GM19467 (cell line): ENCODE data around the gene CLDN18.

Experiments used
- ATAC-seq: cut with Tn5 transposase; IDR thresholded peaks from one replicate; pipeline ENCODE4 v1.9.1; 2021; ENCODE audit warnings: mild to moderate bottlenecking, moderate library complexity; ENCODE audit not compliant: unreplicated experiment

The CLDN18 gene

DNA sequence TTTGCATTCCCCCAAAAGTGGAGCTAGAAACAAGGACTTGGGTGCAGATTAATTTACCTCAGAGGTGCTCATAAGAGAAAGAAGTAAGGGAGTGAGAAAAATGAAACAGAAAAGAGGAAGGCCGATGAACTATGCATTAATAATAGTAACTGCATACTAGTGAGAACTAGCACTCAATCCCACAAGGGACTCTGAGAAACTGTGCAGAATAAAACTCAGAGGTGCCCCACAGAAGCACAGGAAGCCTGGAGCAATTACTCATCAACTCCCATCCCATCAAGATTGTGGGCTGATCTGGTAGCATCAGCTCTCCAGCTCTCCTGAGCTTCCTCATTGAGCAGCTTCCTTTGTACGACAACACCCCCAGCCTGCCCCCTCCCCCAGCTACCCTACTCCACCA, 50.8 kb downstream of the CLDN18 start:
- ATAC-seq, result no peak

DNA sequence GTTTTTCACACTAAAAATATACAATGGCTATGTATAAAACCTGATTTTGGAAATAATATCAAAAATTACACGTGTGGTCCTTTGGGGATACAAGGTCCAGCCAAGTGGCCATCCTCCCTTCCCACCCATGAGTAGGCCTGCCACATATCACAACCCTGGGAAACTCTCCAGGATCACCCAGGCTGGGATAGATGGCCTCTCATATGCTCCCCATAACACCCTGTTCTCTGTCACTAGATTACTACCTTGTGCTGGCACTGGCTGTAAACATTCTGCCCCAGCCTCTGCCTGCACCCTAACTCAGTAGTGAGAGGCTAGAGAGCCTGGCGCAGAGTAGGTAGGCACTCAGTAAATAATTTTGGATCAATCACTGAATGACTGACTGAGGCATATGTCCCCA, 52.1 kb downstream of the CLDN18 start:
- no peak for ATAC-seq

DNA sequence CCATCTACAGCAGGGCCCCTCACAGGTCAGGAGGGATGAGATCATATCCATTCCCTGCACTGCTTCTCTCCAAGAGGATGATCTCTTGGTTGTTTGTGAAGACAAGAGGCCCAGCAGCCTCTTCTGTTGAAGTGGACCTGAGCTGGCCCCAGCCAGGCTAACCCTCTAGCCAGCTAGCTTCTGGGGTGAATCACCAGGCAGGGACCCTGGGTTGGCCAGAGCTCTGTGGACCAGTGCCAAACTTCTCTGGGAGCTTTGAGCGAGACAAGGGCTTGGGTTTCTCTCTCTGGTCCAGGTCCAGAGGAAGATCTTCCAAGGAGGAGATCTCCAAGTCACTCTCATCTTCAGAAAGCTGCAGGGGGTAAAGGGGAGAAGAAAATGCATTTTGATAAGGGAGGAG, 52.7 kb downstream of the CLDN18 start:
- ATAC-seq, result no peak

DNA sequence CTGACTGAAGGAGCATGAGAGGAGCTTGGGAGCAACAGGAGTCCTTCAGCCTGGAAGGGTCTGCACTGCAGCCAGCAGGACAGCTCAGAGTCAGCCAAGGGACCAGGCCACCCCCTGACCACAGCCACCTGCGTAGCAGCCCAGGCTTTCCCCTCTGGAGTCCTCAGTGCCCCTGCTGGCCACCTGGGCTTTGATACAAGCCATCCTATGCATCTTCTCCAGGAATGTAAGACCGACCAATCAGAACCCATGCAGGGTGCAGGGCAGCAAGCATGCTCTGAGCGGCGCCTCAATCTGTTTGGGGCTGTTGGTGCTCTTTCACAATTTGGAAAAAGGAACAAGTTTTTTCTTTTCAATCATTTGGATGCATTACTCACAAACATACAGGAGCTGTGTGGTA, 53.5 kb downstream of the CLDN18 start:
- ATAC-seq, result no peak

DNA sequence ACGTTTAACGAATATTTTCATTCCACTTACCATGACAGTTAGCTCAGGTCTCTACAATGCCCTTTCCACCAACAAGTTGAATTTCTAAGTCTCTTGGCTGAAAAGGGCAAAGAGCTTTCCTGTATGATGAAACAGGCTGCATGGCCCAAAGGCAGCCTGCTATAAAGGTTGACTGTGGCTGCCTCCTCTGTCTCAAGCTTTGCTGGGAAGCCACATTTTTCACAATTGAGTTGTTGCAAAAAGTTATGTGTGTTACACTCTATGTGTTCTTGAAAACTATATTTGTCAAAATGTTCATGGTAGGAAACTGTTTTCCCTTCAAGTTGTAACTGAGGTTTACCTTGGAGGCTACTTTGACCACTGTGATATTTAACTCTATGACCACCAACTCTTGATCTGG, 56.0 kb downstream of the CLDN18 start:
- ATAC-seq, result peak; percentile 12

DNA sequence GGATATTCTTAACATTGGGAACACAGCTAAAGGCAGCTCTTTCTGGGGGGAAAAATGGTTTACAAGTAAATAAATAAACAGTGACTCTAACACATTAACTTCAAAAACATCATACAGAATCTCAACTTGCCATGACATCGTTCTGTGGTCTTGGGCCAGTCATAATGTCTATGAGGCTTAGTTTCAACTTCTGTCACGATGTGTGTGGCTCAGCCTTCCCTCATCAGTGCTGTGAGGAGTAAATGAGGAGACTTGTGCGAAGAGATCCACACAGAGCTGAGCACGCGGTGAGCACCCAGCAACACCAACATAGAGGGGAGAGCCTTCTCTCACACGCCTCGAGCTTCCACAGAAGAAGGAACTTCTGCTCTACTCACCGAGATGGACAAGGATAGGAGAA, 56.4 kb downstream of the CLDN18 start:
- ATAC-seq, result peak; percentile 85

DNA sequence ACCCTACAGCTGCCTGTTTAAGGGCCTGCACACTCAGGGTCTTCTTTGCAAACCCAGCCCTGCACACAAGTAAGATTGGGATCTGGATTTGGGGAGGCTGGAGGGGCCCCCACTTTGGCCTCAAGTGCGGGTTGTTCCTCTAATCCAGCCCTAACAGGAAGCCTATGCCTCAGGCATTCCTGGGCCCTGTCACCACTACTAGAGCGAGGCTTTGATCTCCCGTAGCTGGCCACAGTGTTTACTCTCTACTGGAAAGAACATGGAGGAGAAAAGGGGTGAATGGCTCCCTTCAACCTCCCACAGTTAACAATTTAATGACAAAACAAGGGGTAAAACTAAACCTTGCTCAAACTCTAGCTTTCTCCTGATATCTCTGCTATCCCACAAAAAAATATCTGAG, 57.0 kb downstream of the CLDN18 start:
- ATAC-seq, result no peak

DNA sequence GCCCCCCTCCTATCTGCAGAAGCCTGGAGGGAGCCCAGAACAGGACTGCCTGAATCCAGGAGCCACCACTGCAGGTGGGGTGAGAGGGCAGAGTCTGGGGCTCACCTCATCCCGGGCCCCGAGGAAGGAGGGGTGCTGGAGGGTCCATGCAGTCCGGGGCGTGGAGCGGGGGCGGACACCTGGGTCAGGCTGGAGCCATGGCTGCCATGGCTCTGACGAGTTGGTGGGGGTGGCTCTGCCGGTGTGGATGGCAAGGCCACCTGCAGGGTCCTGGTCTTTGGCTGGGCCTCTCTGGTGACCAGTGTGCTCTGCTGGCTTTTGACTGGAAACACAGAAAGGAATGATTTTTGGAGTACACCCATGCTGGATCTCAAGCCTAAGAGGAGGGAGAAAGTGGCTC, 58.1 kb downstream of the CLDN18 start:
- no peak for ATAC-seq

DNA sequence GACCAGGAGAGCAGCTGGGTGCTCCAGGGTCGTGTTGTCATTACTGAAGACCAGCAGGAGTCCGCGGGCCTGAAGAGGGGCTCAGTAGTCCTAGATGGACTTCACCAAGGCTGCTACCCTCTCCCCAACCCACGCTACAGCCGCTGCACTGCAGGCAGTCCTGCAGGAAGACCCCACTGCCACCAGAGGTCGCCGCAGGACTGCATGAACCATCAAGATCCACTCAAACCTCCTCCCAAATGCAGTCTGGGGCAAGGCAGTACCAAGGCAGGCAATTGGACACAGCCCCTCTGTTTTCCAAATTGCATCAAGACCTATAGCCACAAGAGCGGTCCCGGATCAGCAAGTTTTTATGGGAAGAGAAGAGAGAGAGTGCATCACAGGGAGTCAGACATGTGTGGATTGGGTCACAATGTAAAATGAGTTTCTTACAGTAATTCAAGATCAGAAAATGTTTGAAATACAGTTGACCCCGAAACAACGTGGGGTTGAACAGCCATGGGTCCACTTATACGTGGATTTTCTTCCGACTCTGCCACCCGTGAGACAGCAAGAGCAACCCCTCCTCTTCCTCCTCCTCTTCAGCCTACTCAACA, 58.7 kb downstream of the CLDN18 start:
- peak; percentile 62 for ATAC-seq

DNA sequence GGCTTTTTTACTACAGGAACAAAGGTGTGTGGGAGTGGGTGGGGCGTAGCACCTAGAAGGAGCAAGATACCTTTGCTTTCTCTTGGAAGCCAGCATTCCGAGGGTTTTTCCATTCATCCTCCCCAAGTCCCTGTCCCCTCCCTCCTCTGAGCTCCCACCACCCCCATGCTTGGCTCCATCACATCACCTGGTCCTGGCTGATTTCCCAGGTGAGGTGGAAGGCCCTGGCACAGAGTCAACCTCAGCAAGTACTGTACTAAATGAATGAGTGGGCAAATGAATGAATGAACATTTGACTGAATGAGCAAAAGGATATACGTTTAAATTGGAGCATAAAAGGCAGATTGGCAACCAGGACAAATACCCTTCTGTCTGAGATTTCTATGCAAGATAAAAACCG, 60.0 kb downstream of the CLDN18 start:
- no peak for ATAC-seq

DNA sequence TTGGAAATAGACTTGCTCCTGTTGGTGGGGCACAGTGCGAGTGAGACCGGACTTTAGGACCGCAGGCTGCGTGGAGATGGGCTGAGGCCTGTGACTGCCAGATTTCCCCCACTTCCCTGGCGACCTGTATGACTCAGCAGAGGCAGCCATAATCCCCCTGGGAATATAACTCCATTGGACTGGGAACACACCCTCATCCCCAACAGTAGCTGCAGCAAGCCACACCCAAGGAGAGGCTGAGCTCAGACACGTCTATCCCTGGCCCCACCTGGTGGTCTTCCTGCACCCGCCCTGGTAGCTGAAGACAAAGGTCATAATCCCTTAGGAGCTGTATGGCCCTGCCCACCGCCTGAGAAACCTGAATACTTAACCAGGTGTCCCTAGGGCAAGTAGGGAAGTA, 62.8 kb downstream of the CLDN18 start:
- no peak for ATAC-seq

DNA sequence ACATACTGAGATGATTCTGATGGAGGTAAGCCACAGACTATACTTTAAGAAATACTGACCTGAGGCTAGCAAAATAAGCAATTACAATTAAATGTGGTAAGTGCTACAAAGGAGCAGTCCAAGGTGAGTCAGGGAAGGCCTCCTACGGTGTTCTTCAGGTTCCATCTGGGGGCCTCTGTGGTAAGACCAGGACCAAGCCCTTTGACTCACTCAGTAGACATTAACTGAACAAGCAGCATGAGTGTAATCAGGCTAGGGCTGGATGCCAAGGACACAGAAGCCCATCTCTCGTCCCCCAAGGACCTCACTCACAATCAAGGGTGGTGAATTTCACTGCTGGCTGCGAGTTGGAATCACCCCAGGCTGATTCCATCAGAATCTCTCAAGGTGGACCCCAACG, 68.1 kb downstream of the CLDN18 start:
- ATAC-seq, result no peak

DNA sequence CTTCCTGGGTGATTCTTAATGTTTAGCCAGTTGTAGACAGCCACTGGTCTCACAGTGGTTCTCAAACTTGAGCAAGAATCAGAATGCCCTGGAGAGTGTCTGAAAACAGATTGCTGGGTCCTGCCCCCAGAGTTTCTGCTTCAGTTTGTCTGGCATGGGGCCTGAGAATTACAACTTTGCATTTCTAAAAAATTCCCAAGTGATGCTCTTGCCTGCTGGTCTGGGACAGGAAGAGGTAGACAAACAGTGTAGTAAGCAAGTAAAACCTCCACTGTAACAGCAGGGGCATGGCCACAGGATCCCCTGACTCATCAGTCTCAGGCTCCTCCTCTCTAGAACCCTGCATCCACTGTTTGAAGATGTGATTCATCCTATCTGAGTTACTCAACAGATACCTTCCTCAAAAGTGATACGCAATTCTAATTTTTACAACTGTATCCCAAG, 69.0 kb downstream of the CLDN18 start:
- ATAC-seq, result no peak

DNA sequence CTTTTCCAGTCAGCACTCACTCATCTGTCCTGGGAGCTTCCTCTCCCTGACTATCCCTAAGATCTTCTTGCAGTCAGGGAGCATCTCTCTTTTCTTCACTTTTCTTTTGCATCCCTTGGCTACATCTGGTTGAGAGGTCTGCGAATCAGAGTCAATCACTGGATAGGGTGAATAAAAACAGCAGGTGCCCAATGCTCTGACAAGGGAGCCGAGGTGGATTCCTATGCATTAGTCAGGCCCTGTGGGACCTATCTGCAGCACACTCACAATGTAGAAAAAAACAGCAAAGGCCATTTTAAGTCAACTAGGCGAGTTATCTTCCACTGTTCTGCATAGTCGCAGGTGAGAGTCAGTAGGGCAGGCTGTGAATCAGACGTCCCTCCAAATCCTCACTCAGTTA, 69.9 kb downstream of the CLDN18 start:
- no peak for ATAC-seq

DNA sequence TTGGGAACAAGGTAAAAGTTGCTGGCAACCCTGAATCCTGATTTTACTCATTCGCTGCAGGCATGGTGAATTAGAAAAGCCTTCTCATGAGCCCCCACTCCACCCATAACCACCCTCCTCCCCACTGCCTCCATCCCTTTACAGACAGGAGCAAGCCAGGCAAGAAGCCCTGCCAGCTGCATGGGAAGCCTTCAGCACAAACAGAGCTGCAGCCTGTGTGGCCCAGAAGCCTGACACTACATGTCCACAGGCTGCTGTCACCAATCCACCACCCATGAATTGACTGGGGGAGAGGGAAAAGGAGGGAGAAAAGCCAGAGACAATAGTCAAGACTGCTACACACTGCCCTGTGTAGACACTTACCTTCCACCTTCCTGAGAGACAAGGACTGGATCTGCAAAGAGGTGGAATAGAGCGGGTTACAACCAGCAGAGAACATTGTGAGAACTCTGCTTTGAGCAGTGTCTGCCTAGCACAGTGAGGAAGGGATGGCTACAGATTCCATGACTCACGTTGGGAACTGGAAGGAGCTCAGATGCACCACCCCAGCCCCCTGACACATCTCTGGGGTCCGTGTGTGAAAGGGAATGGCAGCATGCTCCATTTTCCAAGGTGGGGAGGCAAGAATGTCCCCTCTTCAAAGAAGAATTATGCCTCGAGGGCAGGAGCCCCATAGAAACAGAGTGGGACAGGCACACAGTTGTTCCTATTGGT, 71.6 kb downstream of the CLDN18 start:
- no peak for ATAC-seq

DNA sequence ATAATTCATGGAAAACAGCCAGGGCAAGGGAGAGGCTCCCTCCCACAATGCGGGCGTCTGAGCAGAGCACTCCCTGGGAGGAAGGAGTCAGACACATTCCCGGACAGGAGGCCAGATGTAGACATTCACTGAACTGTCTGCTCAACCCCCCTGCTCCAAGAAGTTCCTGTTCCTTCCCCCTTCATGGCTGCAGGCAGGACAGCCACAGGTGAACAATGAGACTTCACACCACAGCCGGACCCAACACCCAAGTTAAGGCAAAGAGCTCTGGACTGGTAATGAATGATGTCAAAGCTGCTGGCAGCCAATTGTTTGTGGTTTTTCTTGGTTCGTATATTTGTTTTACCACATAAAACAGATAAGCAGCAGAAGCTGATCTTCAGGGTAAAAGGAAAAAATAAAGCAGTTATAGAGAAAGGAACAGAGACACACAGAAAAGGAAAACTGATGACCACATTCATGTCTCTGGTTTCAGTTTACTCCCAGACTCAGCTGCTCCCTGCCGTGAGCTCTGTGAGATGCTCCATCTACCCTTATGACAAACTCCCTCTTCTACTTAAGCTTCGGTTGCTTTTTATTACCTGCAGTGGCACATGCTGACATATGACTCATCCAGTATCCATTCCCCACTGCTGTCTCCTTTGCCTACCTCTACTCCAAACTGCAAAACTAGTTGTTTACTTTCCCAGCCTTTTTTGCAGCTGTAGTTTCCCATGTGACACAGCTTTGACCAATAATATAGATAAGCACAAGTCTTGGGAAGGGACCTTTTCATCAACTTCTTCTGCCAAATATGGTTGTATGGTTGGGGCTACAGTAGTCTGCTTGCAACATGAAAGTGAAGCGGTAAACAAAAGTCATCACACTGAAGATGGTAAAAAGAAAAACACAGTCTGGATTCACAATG, 72.4 kb downstream of the CLDN18 start:
- ATAC-seq, result peak; percentile 51

DNA sequence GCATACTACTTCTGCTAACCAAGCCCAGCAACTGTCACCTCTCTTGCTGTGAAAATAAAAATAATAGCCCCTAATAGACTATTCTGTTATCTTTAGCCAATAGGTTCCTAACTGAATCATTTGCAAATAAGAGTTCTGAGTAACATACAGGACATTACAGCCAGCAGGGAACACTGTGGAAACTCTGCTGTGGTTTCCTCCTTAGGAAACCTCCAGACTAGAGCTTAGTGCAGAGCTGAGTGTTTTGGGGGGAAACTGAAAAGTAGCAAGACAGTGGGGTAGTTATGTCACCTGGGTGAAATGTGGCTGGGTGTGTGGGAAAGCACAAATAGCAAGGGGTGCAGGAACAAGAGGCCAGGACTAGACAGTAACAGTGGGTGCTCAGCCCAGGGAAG, 73.0 kb downstream of the CLDN18 start:
- peak; percentile 21 for ATAC-seq
